Astrocyte of the hippocampus (primary cell): ENCODE data around the gene NSUN4.
A peak's percentile ranks its signal among the peaks of the same experiment; 100 is the strongest.
"Not testable (repeated sequence)": the region's sequence is repeated elsewhere in the genome, so short reads cannot be mapped to it uniquely, and the experiment has no call there.

Experiments
- DNase-seq: peaks from one replicate; pipeline ENCODE4 v3.0.0; 2011; ENCODE audit warnings: low read depth, low spot score

NSUN4 gene

GRCh38 chr1:46325285-46326076 lies 15.1 kb upstream of the NSUN4 start:
- not testable (repeated sequence) for DNase-seq

DNA sequence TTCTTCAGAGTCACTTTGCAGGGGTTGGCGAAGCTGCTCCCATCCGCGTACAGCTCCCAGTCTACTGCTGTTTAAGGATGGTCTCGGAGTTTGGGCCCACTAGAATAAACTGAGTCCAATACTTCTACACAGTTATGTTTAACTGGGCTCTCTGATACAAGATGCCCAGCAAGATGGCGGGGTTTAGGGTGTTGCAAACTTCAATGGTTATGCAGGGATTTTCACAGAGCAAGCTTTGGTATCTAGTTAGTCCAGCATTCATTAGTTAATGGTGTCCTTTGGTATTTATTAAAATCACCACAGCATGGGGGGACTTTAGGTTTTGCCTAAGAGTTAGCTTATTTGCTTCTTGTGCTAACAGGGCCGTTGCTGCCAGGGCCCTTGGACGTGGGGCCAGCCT lies 12.4 kb upstream of the NSUN4 start:
- DNase-seq = not testable (repeated sequence)

GRCh38 chr1:46329807-46330206 lies 10.8 kb upstream of the NSUN4 start:
- not testable (repeated sequence) for DNase-seq

- not testable (repeated sequence) for DNase-seq
Observed at GRCh38 chr1:46330381-46330780, 10.2 kb upstream of the NSUN4 start.

GRCh38 chr1:46331786-46332540 lies 8.6 kb upstream of the NSUN4 start:
- DNase-seq = not testable (repeated sequence)

- peak; percentile 58 for DNase-seq
Observed at GRCh38 chr1:46333300-46334029, 7.1 kb upstream of the NSUN4 start.

- DNase-seq = no peak
Observed at GRCh38 chr1:46334030-46334384, 6.6 kb upstream of the NSUN4 start.

- DNase-seq = no peak
Observed at GRCh38 chr1:46335081-46335480, 5.5 kb upstream of the NSUN4 start.

DNA sequence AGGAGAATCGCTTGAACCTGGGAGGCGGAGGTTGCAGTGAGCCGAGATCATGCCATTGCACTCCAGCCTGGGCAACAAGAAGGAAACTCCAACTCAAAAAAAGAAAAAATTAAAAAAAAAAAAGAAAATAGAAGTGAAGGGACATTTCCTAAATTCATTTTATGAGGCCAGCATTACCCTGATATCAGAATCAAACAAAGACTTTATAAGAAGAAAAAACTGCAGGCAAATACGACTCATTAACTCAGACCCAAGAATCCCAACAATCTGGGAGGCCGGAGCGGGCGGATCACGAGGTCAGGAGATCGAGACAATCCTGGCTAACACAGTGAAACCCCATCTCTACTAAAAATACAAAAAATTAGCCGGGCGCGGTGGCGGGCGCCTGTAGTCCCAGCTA lies 3.2 kb upstream of the NSUN4 start:
- DNase-seq = not testable (repeated sequence)

- peak; percentile 4 for DNase-seq
Observed at GRCh38 chr1:46341222-46342083, 846 bp downstream of the NSUN4 start.

GRCh38 chr1:46342084-46342656 lies 1.6 kb downstream of the NSUN4 start:
- peak; percentile 67 for DNase-seq

DNA sequence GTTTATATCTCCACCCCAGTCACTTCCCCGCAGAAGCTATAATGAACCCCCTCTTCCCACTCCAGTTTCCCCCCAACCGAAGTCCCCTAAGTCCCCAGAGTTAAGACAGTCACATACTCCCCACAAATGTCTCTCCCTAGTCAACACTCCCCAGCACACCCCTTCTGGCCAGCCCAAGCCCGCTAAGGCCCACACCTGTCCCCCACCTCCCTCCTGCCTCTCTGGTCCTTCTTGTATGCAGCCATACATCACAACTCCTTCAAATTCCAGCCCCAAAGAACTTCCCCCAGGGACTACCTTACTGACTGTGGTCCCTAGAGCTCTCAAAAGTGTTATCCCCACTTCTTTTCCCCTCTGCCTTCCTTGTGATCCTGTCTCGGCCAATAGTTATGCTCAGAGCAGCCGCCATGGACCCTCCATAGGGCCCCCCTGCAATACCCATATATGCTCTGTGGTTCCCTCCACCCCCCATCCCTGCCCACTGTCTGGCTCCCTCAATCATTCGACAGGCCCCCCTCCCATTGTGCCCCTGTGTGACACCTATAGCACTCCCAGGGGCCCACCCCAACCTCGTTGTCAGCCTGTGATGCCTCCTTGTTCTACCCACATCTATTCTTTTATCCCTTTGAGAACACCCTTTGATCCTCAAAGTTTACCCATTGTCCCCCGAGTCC lies 2.2 kb downstream of the NSUN4 start:
- no peak for DNase-seq

- no peak for DNase-seq
Observed at GRCh38 chr1:46343351-46343695, 2.7 kb downstream of the NSUN4 start.

DNA sequence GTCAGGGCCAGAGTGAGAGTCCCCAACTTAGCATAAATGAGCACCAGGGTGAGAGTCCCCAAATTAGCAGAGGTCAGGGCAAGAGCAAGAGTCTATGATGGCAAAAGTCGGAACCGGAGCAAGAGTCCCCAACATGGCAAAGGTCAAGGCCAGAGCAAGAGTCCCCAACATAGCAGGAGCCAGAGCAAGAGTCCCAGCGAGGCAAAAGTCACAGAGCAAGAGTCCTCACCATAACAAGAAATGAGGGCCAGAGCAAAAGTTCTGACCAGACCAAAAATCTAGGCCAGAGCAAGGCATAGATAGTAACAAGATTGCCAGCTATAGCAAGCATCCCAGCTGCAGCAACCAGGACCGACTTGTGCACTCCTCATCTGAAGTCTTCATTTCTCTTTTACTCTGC lies 3.1 kb downstream of the NSUN4 start:
- no peak for DNase-seq

- no peak for DNase-seq
Observed at GRCh38 chr1:46344481-46344880, 3.9 kb downstream of the NSUN4 start.

DNA sequence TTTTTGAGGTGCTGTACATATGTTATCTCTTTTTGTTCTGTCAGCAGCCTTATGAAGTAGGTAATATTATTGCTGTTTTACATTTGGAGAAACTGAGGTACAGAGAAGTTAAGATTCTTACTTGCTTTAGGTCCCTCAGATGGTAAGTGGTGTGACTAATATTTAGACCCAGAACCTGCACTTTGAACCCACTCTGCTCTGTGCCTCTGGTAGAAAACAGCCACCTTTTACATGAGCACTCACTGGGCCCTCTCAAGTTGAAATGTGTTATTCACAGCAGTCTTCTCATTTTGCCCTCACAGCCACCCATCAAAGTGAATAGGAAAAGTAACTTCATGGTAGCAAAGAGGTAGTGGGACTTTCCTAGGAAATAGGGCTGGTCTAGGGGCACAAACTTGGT lies 4.7 kb downstream of the NSUN4 start:
- no peak for DNase-seq

DNA sequence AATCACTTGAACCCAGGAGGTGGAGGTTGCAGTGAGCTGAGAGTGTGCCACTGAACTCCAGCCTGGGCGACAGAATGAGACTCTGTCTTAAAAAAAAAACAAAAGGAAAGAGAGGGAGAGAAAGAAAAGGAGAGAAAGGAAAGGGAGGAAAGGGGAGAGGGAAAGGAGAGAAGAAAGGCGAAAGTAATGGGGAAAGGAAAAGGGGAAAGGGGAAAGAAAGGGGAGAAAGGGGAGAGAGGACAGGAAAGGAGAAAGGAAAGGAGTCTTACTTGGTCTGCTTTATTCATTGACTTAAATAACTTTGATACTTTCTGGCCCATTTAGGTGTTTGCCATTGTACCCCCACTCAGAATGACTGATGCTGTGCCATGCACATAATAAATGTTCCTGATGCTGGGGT lies 11.8 kb downstream of the NSUN4 start:
- DNase-seq = no peak

GRCh38 chr1:46355920-46356319 lies 15.3 kb downstream of the NSUN4 start:
- not testable (repeated sequence) for DNase-seq

DNA sequence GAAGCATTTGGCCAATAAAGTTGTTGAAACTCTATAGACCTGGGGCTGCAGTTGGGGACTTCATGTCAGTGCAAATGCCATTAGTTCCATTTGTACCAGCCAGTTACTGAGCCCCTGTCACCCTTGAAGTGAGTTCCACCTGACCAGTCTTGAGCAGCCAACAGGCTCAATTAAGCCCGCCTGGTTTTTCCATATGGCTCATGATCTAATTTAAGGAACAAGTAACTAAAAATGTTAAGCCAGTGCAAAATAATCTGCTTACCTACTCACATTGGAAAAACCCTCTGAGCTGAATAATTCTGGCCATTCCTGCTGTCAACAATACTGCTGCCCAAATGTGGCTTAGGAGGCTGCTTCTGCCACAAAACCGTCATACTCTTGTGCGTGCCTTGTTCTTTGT lies 21.6 kb downstream of the NSUN4 start:
- DNase-seq = no peak

DNA sequence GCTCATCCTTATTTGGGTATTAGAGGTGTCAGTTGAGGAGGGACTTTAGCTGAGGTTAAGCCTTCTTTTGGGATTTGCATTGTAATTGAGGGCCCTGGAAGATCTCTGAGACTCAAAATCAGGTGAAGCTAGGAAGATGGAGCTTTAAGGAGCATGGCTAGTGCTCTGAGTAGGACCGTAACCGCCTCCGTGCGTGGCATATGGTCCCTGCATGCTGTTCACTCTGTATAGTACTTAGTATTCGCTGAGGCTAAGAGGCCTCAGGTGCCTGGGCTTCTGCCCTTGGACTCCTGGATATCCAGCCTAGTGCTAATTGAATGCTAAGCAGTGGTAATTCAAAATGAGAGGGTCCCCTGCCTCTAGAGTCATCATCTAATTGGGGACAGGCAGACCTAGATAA lies 22.5 kb downstream of the NSUN4 start:
- no peak for DNase-seq

DNA sequence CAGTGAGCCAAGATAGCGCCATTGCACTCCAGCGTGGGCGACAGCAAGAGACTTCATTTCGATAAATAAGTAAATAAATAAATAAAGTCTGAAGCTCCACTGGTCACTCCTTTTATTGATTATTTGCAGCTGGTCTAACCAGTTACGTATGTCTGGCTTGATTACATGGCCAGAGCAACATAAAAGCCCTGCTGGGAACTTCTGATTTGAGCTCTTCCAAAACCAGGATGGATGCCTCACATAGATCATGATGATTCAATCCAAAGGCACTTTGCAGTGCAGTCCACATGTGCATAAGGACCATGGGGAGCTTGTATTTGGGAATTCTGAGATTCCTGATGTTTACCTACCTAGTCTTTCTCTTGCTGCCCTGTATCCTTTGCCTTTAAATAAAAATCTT lies 24.0 kb downstream of the NSUN4 start:
- DNase-seq = peak; percentile 9
